ENCODE measurements around the gene TMEM53.

TMEM53 gene

DNA sequence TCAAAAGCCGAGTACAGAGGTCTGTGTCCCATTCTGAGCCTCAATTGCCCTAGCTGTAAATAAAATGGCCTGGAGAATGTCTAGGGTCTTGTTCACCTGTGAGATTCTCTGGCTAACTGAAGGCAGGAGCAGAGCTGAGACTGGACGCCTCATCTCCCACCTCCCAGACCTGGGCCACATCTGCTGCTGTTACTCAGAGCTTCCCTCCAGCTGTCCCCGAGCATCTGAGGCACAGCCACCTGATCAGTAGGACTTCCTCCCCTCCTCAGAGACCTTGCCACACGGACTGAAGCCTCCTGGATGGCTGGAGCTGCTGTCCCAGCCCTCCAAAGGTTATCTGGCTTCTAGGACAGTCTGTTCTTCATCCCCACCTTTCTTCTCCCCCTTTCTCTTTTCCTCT is 62.4 kb downstream of the TMEM53 start:
- no peak overlapping the region for H3K4me3 ChIP-seq (ENCODE audit: low read depth, low read length)
- no peak for DNase-seq (ENCODE audit: low read depth, low spot score)
- TF ChIP-seq, protein P1, sequence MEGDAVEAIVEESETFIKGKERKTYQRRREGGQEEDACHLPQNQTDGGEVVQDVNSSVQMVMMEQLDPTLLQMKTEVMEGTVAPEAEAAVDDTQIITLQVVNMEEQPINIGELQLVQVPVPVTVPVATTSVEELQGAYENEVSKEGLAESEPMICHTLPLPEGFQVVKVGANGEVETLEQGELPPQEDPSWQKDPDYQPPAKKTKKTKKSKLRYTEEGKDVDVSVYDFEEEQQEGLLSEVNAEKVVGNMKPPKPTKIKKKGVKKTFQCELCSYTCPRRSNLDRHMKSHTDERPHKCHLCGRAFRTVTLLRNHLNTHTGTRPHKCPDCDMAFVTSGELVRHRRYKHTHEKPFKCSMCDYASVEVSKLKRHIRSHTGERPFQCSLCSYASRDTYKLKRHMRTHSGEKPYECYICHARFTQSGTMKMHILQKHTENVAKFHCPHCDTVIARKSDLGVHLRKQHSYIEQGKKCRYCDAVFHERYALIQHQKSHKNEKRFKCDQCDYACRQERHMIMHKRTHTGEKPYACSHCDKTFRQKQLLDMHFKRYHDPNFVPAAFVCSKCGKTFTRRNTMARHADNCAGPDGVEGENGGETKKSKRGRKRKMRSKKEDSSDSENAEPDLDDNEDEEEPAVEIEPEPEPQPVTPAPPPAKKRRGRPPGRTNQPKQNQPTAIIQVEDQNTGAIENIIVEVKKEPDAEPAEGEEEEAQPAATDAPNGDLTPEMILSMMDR (IDR thresholded peaks at IDR 0.05; ENCODE audit: low read depth, low read length) = no peak
- in situ Hi-C loops (cut with HindIII; ENCODE audit: low sequenced_read_pairs) = no loop called here

DNA sequence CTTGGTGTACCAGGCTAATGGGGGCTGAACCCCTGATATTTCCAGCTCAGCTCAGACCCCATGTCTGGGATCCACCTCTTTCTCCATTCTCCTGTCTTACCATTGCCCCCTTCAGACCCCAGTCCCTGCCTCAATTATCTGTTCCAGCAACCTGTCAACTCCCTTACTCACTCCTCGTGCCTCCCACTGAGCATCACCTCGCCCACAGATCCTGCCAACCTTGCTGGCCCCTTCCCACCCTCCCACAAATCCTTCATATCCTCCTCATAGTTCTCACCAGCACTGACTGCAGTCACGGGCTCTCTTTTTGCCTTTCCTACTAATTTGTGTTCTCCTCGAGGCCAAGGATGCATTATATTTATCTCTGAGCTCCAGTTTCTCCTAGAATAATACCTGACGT is 62.9 kb downstream of the TMEM53 start:
- H3K4me3 ChIP-seq (ENCODE audit: low read depth, low read length) = no peak overlapping the region
- TF ChIP-seq, protein P1 (IDR thresholded peaks at IDR 0.05; ENCODE audit: low read depth, low read length) = no peak
- no peak for DNase-seq (ENCODE audit: low read depth, low spot score)
- in situ Hi-C loops (cut with HindIII; ENCODE audit: low sequenced_read_pairs) = no loop called here

DNA sequence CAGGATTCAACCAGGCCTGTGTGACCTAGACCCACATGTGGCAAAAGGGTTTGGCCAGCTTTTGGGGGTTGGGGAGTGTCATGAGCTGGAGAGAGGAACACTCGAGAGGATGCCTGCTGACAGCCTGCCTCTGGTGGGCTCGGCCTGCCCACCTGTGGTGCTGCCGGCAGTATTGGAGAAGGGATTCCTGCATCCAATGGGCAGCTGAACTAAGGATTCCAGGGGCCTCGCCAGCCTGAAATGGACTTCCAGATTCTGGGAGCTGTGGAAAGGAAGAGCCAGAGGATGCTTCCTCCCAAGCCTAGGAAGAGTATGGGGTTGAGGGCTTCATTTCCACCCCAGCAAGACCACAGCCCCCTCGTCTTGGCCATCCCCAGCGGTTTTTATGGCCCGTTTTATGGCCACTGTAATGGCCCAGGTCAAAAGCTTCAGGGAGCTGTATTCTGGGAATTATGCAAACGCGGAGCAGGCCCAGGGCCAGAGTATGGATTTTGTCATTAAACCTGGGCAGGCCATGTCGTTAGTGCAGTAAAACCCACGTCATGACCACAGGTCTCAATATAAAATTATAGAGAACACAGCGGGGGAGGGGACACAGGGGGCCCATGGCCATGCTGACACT is 63.6 kb downstream of the TMEM53 start:
- in situ Hi-C loops (cut with HindIII; ENCODE audit: low sequenced_read_pairs) = no loop called here
- TF ChIP-seq, protein P1 (IDR thresholded peaks at IDR 0.05; ENCODE audit: low read depth, low read length) = no peak
- no peak overlapping the region for H3K4me3 ChIP-seq (ENCODE audit: low read depth, low read length)
- DNase-seq (ENCODE audit: low read depth, low spot score) = no peak

DNA sequence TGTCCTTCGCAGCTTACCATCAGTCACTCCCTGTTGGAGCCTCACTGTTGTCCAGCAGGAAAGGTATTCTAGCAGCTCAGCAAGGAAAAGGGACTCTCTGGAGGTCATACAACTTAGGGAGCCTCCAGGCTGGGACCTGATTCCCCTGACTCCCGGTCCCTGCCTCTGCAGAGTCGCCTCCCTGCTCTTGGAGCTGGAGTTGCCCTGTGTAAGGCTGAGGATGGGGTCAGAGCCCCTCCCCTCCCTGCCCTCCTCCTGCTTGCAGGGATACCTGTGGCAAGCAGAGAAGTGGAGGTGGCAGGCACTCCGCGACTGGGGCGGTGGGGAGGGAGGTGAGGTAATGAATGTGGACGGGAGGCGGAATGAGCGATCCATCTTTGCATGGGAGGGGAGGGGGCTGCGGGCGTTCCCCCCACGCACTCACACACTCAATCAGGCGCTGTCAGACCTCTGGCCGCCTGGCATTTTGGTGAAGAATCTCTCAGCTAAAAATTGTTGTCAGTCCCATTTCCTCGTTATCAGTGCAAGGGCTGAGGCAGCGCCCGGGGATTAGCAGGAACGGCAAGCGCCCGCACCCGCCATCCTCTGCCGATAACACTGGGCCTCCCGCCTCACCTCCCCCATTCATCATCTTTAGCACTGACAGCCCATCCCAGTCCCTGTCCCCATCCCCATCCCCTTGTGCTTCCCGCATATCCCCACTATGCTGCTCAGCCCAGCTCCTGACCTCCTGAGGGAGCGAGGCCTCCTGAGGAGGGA is 64.3 kb downstream of the TMEM53 start:
- no peak overlapping the region for H3K4me3 ChIP-seq (ENCODE audit: low read depth, low read length)
- DNase-seq (ENCODE audit: low read depth, low spot score) = no peak
- TF ChIP-seq, protein P1 (IDR thresholded peaks at IDR 0.05; ENCODE audit: low read depth, low read length) = no peak
- in situ Hi-C loops (cut with HindIII; ENCODE audit: low sequenced_read_pairs) = no loop called here

DNA sequence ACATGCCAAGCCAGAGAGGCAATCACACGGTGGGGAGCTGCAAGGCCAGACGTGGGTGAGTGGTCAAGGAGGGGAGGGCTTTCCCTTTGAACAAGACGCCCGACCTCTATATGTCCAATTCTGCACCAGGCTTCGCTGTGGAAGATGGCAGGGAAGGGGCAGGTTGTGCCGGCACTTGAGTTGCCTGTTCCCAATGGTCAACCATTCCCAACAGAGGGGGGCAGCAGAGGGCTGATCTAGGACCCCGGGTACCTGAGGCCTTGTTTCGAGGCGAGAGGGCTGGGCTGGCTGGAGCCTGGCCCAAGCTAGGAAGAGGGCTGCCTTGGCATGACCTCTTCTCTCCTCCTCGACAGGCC is 64.9 kb downstream of the TMEM53 start:
- peak; percentile 47 for DNase-seq (ENCODE audit: low read depth, low spot score)
- TF ChIP-seq, protein P1 (IDR thresholded peaks at IDR 0.05; ENCODE audit: low read depth, low read length) = peak; percentile 64
- no peak overlapping the region for H3K4me3 ChIP-seq (ENCODE audit: low read depth, low read length)
- in situ Hi-C loops (cut with HindIII; ENCODE audit: low sequenced_read_pairs) = no loop called here

DNA sequence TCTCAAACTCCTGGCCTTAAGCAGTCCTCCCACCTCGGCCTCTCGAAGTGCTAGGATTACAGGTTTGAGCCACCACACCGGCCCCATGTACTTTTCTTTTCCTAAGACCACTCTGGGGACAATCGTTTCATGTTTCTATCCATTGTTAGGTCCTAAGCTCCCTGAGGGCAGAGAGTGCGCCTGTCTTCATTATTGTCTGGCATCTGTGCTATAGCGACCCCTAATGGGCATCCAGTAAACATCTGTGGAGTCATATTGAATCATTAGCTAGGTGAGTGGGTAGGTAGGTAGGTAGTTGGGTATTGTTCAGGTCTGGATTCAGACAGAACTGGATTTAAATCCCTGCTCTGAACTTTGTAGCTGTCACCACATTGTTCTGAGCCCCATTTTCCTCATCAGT is 66.1 kb downstream of the TMEM53 start:
- DNase-seq (ENCODE audit: low read depth, low spot score) = no peak
- in situ Hi-C loops (cut with HindIII; ENCODE audit: low sequenced_read_pairs) = no loop called here
- no peak overlapping the region for H3K4me3 ChIP-seq (ENCODE audit: low read depth, low read length)
- TF ChIP-seq, protein P1 (IDR thresholded peaks at IDR 0.05; ENCODE audit: low read depth, low read length) = no peak
